ENCODE results near the gene TWIST2. TPM values are rescaled to one million over a fixed set of nuclear protein-coding genes. Genes with fewer than 3 reads are reported as not detected.

Gene TWIST2
- total RNA-seq, 1 donor from 2014 or later, result 18.6 TPM

DNA sequence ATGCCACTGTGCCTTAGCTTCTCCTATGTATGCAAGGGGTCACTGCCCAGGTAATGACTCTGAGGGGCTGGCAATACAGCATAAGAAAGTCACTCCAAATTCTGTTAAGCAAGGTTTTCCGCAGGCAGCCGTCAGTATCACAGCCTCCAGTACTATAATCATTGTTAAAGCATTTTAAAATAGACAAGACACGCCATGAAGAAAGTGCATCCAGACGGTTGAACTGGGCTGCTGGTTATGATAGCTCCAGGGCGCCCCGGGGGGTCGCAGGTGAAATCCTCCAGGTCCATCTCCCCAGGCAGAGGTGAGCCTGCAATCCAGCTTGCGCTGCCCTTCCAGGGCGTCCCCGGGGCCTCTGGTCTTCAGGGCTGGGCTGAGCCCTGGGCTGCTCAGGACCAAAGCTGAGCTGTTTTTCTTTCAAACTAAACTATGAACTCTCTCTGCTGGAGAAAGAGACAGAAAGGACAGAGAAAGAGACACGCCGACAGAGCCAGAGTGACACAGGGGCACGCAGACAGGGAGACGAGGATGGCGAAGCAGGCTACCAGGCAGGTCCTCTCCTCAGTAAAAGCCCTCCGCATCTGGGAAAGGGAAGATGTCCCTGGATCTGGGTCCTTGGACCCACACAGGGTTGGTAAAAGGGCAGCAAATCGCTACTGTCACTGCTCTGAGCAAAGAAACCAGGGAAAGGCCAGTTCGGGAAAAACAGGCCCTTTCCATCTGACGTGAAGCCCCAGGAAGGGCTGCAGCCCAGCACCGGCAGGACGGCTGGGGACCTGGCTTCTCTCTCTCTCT, 2.1 kb upstream of the TWIST2 start:
- H3K4me3 Mint-ChIP-seq, result peak overlapping the region; percentile 62

DNA sequence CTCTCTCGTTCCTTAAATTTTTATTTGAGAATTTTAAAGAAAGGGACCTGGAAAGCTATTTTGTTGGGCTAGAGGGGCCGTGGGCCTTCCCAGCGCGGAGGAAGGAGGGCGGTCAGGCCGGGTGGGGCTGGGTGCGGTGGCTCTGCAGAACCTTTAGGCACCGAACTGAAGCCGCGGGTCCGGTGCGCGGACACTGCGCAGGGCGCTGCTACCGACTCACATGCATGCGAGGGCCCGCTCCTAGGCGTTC, 1.6 kb upstream of the TWIST2 start:
- no peaks in the 10 kb centered on the region for H3K36me3 Mint-ChIP-seq
- H3K27me3 Mint-ChIP-seq (ENCODE audit: low read depth), result peaks cover 85% of the 10 kb centered on the region
- TF ChIP-seq, protein P1, sequence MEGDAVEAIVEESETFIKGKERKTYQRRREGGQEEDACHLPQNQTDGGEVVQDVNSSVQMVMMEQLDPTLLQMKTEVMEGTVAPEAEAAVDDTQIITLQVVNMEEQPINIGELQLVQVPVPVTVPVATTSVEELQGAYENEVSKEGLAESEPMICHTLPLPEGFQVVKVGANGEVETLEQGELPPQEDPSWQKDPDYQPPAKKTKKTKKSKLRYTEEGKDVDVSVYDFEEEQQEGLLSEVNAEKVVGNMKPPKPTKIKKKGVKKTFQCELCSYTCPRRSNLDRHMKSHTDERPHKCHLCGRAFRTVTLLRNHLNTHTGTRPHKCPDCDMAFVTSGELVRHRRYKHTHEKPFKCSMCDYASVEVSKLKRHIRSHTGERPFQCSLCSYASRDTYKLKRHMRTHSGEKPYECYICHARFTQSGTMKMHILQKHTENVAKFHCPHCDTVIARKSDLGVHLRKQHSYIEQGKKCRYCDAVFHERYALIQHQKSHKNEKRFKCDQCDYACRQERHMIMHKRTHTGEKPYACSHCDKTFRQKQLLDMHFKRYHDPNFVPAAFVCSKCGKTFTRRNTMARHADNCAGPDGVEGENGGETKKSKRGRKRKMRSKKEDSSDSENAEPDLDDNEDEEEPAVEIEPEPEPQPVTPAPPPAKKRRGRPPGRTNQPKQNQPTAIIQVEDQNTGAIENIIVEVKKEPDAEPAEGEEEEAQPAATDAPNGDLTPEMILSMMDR (IDR thresholded peaks at IDR 0.05; ENCODE audit: unreplicated experiment), result no peak
- H3K4me1 Mint-ChIP-seq, result peaks cover 9% of the 10 kb centered on the region
- no peak overlapping the region for H3K27ac Mint-ChIP-seq
- H3K4me3 Mint-ChIP-seq, result peak overlapping the region; percentile 62
- H3K9me3 Mint-ChIP-seq, result no peaks in the 10 kb centered on the region
- no peak for DNase-seq (ENCODE audit: low spot score in 2 of 2, unreplicated experiment in 2 of 2)

More for the DNA sequence above, 2.1 kb upstream of the TWIST2 start:
- TF ChIP-seq, protein P1 (IDR thresholded peaks at IDR 0.05; ENCODE audit: unreplicated experiment), result no peak
- peak overlapping the region; percentile 57 for H3K27ac Mint-ChIP-seq
- H3K27me3 Mint-ChIP-seq (ENCODE audit: low read depth), result peaks cover 83% of the 10 kb centered on the region
- no peaks in the 10 kb centered on the region for H3K9me3 Mint-ChIP-seq
- no peaks in the 10 kb centered on the region for H3K36me3 Mint-ChIP-seq
- DNase-seq (ENCODE audit: low spot score in 2 of 2, unreplicated experiment in 2 of 2), result no peak
- peaks cover 7% of the 10 kb centered on the region for H3K4me1 Mint-ChIP-seq

DNA sequence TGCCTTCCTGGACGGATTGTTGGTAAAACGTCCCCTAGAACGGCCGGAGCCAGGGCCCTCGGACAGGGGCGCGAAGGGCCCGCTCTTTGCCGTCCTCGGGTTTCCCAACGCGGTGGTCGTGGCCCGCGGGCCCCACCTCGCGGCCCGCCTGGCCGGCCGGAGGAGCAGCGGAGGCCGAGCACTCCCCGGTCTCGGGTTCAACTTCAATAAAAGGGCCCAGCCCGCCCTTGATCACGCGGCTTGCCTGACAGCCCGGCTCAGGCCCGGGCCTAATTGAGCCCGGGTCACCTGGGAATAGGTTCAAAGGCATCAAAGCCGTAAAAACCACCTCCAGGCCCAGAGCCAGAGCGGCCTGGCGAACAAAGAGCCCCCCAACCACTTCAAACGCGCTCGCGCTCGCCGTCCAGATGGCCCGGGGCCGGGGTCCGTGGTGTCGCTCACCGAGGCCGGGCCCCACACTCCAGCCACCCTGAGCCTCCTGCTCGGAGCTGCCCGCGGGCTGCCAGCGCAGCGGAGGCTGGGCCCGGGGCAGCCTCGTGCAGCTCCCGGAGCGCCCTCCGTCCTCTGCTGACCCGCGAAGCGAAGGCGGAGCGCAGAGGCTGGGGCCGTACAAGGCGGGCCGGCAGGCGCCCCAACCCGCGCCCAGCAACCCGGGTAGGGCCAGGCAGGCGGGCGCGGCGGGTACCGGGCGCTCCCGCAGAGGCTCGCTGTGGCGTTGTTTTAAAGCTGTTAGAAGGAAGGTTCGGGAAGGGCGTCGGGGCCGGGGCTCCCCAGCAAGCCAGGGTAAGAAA, 1.1 kb upstream of the TWIST2 start:
- no peak for DNase-seq (ENCODE audit: low spot score in 2 of 2, unreplicated experiment in 2 of 2)
- TF ChIP-seq, protein P1 (IDR thresholded peaks at IDR 0.05; ENCODE audit: unreplicated experiment), result no peak
- Mint-ChIP-seq H3K4me3 (peak overlapping the region; percentile 62), H3K4me1 (peaks cover 14% of the 10 kb centered on the region), H3K36me3 (no peaks in the 10 kb centered on the region), H3K27me3 (ENCODE audit: low read depth) (peaks cover 88% of the 10 kb centered on the region), H3K9me3 (no peaks in the 10 kb centered on the region), H3K27ac (no peak overlapping the region)

DNA sequence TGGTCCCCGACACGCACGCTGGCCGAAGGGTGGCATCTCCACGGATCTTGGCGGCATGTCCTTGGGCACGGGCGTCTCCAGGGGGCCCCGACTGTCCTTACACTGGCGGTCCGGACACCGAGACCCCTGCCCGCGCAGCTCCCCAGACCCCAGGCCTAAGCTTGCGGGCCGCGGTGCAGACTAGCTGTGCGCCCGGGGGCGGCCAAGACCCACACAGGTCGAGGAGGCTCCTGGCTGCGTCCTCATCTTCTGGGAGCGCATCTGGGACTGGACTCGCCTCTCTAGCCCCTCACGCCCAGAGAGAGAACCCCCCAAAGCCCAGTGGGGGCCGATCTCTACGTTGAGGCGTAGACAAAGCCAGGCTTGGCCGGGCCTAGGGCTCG, 475 bp upstream of the TWIST2 start:
- Mint-ChIP-seq H3K27ac (no peak overlapping the region), H3K27me3 (ENCODE audit: low read depth) (peaks cover 87% of the 10 kb centered on the region), H3K4me1 (peaks cover 18% of the 10 kb centered on the region), H3K36me3 (no peaks in the 10 kb centered on the region), H3K9me3 (no peaks in the 10 kb centered on the region), H3K4me3 (peak overlapping the region; percentile 55)
- TF ChIP-seq, protein P1 (IDR thresholded peaks at IDR 0.05; ENCODE audit: unreplicated experiment), result no peak
- DNase-seq (ENCODE audit: low spot score in 2 of 2, unreplicated experiment in 2 of 2), result no peak

DNA sequence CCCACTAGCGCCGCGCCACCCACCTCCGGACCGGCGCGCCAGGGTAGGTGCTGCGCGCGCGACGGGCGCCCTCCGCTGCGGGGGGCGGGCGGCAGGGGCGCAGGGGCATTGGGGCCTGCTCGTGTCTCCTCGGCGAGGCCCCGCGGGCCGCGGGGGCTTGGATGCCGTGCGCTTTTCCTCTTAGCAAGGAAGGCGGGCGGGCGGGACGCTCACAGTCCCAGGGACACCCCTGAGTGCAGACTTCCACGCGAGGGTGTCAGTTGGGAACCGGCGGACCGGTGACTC, 748 bp downstream of the TWIST2 start:
- Mint-ChIP-seq H3K9me3 (no peaks in the 10 kb centered on the region), H3K4me1 (peaks cover 20% of the 10 kb centered on the region), H3K4me3 (peak overlapping the region; percentile 74)

More for the DNA sequence above, 748 bp downstream of the TWIST2 start:
- TF ChIP-seq, protein P1 (IDR thresholded peaks at IDR 0.05; ENCODE audit: unreplicated experiment), result no peak
- H3K27ac Mint-ChIP-seq, result no peak overlapping the region
- no peaks in the 10 kb centered on the region for H3K36me3 Mint-ChIP-seq
- H3K27me3 Mint-ChIP-seq (ENCODE audit: low read depth), result peaks cover 83% of the 10 kb centered on the region
- no peak for DNase-seq (ENCODE audit: low spot score in 2 of 2, unreplicated experiment in 2 of 2)
